NT2/D1 (cell line): ENCODE measurements around the gene IL22RA2.

Experiments used
- SUZ12 ChIP-seq: IDR thresholded peaks from 2 replicates; pipeline ENCODE4 v1.6.1; 2011; ENCODE audit not compliant: insufficient read length, insufficient read depth; ENCODE audit errors: extremely low read depth
- YY1 ChIP-seq: IDR thresholded peaks from 2 replicates; pipeline ENCODE4 v1.6.1; 2011; ENCODE audit not compliant: insufficient read length, insufficient read depth
- ZNF274 ChIP-seq: IDR thresholded peaks from 2 replicates; pipeline ENCODE4 v1.6.1; 2011; ENCODE audit warnings: mild to moderate bottlenecking, low read depth, low read length

DNA sequence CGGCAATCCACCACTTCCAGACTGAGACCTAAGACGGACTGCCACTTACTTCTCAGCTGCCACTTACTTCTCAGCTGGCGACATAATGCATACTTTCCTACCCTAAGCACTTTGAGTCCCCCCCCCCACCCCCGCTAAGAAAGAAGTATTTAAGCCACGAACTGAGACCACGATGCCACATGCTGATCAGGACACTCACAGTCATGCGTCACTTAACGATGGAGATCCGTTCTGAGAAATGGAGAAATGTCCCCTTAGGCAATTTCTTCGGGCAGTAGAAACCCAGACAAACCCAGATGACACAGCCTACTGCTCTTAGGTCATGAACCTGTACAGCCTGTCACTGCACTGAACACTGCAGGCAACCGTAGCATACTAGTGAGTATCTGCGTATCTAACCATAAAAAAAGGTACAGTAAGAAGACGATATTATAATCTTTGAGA lies 45.1 kb upstream of the IL22RA2 start:
- TF ChIP-seq ZNF274 (no peak), YY1 (no peak), SUZ12 (no peak)
